IPS DF 4.7 (cell line): ENCODE data around the gene TANGO6.

ENCODE experiments used
- DNase-seq: peaks from one replicate; pipeline ENCODE4 v3.0.0-alpha.2; 2013; ENCODE audit warnings: low spot score; ENCODE audit errors: extremely low read depth

TANGO6 gene

DNA sequence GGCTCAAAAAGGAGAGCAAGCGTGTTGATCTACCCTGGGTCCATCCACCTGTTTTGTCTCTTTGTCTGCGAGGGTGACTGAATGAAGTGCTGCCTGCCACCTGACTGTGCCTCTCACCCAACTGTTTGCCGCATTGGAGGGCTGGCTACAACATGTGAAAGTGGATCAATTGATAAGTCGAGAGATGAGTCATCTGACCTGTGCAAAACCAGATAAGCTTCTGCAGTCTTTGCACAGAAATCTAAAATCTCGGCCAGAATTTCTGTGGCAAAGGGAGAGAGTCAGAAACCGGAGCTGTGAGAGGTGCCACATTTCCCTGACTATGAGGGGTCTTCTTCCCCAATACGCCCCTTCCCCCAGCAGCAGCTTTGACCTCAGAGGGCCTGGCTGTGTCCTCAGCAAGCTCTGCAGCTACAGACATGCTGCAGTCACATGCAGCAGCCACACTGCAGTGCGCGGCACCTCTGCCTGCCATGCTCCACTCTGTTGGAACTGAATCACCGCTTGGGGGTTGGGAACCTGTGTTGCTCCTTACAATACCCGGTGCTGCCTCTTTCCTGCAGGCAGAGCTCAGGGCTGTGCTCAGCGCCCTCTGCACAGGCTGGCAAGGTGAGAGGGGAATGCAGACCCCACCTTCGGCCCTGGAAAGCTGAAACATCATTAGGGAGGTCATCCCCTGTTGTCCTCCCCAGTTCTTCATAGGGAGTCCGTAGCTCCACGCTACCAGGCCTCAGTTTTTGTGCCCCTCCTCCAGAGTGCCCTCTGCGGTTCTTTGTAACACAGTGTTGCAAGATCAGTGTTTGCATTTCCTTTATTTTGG lies 246.0 kb downstream of the TANGO6 start:
- DNase-seq = no peak

GRCh38 chr16:69093974-69094373 lies 250.6 kb downstream of the TANGO6 start:
- no peak for DNase-seq

GRCh38 chr16:69094501-69094900 lies 251.2 kb downstream of the TANGO6 start:
- no peak for DNase-seq

- no peak for DNase-seq
Measured at GRCh38 chr16:69095193-69095592, 251.9 kb downstream of the TANGO6 start.

DNA sequence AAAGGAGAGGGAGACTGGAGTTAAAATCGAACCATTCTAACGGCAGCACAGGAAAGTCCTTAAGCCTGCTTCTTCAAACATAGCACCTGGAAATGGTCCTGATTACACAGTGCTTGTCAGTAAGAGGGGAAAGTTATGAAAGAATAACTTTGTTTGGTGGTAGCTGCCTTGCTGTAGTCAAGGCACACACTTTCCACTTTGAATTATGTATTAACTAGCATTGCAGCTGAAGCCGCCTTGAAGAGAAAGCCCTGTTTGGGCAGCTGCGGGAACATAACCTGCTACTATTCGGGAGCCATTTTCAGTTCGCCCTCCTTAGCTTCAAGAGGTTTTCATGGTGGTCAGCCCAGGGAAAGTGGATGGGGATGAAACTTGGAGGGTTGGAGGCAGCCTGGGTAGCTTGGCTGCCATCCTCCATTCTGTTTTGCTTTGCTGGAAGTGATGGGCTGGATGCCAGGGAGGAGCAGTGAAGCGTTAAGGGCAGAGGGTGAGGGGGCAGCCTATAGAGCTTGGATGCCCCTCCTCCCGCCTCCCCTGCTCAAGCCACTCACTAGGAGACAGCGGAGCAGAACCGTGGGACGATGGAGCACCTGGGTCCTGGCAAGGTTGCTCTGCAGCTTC lies 256.9 kb downstream of the TANGO6 start:
- no peak for DNase-seq

DNA sequence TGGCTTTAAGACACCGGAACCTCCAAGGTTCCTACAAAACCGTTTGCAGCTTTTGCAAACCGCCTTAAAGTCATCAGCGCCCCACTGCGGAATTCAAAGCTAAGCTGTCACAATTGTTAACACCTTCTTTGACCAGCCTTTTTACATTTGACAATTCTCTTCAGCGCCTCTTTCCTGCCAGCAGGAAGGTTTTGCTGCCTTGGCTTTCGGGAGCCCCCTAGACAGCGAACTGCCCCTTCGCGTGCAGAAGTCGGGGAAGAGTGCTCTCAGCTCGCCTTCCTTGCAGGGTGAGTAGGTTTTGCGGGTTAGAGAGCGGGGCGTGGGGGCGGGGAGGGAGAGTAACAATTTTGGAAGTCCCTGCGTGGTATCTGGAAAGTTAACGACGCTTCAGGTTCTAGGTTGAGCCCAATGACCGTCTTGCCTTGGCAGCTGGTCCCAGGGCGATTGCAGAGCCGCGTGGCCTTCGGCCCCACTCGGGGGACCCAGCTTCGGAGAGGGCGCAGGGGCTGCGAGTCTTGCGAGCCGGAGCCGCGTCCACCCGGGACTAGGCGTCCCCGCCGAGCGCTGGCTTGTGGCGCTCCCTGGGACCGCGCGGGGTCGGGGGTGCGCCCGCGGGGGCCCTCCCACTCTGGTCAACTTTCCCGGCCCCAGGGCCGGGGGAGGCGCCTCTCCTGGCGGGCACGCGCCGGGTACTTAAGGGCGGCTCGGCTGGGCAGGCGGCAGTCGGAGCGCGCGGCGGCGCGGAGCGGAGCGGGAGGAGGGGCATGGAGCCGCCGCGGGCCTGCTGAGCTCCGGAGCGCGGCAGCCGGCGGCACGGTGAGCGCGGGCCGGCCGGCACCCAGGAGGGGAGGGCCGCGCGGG lies 262.4 kb downstream of the TANGO6 start, which contains the start of gene HAS3:
Gene HAS3, plus strand, starts transcription at position 153 of the 861 bp plus-strand sequence. CDS start 3,743 bp downstream, outside the sequence.
- DNase-seq = no peak

DNA sequence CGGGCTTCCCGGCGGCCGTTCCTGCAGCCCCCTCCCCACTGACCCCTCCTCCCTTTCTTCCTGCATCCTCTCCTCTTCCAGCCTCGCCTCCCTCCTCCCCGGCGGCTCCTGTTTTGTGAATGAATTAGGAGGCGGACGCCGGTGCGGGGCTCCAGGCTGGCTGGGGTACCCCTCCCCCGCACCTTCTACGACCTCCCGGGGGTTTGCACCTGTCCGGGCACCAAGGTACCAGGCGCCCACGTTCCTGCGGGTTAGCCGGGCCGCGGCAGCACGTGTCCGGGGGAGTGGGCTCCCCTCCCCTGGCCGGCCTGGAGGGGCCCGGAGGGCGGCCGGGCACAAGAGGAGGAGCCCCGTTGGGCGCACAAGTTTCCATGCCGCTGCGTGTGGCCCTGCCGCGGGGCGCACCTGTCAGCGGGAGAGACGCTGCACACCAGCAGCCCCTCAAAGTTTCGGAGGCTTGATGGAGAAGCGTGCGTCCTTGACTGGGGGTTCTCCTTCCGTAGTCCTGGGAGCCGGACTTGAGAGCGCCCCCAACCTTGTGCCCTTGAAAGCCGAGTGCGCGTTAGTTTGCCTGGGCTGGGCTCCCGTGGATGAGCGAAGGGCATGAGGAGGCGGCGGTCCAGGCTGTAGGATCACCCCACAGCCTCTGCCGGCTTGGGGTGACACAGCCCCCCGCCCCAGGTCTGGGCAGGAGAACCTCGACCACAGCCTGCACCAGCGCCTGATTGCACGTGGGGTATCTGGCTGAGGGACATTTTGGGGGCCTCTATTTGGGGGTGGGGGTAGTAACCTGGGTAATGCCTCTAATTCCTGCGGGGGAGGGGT lies 263.4 kb downstream of the TANGO6 start:
- no peak for DNase-seq

- no peak for DNase-seq
Measured at GRCh38 chr16:69107316-69107962, 264.1 kb downstream of the TANGO6 start.

- DNase-seq = no peak
Measured at GRCh38 chr16:69108064-69108904, 265.0 kb downstream of the TANGO6 start.

DNA sequence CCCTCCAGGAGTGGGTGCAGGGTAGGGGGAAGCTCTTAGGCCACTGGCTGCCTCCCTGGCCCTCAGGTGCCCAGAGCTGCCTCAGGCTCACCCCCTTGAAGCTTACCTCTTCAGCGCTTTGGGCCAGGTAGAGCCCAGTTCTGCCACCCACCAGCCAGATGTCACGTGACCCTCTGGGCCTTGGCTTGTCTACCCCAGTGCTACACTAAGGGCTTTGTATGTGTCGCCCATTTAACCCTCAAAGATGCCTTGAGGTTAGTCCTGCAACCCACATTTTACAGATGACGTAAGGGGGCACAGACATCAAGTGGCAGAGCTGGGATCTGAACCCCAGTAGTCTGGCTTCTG lies 265.5 kb downstream of the TANGO6 start:
- DNase-seq = no peak

GRCh38 chr16:69109486-69110270 lies 266.3 kb downstream of the TANGO6 start:
- no peak for DNase-seq

GRCh38 chr16:69110406-69110805 lies 267.1 kb downstream of the TANGO6 start:
- DNase-seq = no peak

- no peak for DNase-seq
Measured at GRCh38 chr16:69111216-69111875, 268.0 kb downstream of the TANGO6 start.

- DNase-seq = no peak
Measured at GRCh38 chr16:69111876-69112230, 268.5 kb downstream of the TANGO6 start.

GRCh38 chr16:69112285-69113129 lies 269.2 kb downstream of the TANGO6 start:
- DNase-seq = no peak

DNA sequence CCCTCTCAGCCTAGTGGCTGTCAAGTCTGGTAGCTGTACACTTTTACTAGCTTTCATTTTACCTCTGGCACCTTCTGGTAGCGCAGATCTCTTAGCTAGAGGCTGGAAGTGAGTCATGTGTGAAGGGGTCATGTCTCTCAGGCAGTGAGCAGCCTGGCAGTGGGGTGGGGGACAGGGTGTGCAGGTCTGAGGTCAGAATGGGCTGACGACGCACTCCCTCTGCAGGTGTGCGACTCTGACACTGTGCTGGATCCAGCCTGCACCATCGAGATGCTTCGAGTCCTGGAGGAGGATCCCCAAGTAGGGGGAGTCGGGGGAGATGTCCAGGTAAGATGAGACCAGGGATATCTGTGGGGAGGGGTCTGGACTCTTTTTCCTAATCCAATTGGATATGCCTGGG lies 269.9 kb downstream of the TANGO6 start:
- DNase-seq = no peak

DNA sequence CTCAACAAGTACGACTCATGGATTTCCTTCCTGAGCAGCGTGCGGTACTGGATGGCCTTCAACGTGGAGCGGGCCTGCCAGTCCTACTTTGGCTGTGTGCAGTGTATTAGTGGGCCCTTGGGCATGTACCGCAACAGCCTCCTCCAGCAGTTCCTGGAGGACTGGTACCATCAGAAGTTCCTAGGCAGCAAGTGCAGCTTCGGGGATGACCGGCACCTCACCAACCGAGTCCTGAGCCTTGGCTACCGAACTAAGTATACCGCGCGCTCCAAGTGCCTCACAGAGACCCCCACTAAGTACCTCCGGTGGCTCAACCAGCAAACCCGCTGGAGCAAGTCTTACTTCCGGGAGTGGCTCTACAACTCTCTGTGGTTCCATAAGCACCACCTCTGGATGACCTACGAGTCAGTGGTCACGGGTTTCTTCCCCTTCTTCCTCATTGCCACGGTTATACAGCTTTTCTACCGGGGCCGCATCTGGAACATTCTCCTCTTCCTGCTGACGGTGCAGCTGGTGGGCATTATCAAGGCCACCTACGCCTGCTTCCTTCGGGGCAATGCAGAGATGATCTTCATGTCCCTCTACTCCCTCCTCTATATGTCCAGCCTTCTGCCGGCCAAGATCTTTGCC lies 271.1 kb downstream of the TANGO6 start:
- no peak for DNase-seq
